GM19452 (cell line): ENCODE data around the gene CNPY4.
A peak's percentile ranks its signal among the peaks of the same experiment; 100 is the strongest.
"Not testable (repeated sequence)": the region's sequence is repeated elsewhere in the genome, so short reads cannot be mapped to it uniquely, and the experiment has no call there.

Source experiments
- ATAC-seq: cut with Tn5 transposase; IDR thresholded peaks from one replicate; pipeline ENCODE4 v1.9.1; 2021; ENCODE audit not compliant: unreplicated experiment

The CNPY4 gene

DNA sequence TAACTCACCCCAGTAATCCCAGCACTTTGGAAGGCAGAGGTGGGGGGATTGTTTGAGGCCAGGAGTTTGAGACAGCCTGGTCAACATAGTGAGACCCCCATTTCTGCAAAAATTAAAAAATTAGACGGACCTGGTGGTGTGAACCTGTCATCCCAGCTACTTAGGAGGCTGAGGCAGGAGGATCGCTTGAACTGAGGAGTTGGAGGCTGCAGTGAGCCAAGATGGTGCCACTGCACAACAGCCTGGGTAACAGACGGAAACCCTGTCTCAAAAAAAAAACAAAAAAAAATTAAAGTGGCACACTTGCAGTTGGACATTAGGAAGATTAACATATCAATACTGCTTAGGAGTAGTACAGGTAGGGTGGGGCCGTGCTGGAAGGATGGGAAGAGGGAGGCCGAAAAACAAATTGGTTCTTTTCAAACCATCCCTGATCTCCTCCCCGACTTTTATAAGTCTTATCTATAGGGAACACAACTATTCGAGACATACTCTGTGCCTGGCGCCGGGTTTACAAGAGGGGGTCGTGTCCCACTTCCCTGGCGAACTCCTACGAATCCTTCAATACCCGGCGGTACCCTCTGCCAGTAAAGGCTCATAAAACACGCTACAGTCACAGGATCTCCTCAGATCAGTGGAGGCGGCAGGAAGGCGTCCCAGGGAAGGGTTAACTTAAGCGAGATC lies 904 bp upstream of the CNPY4 start:
- no peak for ATAC-seq

DNA sequence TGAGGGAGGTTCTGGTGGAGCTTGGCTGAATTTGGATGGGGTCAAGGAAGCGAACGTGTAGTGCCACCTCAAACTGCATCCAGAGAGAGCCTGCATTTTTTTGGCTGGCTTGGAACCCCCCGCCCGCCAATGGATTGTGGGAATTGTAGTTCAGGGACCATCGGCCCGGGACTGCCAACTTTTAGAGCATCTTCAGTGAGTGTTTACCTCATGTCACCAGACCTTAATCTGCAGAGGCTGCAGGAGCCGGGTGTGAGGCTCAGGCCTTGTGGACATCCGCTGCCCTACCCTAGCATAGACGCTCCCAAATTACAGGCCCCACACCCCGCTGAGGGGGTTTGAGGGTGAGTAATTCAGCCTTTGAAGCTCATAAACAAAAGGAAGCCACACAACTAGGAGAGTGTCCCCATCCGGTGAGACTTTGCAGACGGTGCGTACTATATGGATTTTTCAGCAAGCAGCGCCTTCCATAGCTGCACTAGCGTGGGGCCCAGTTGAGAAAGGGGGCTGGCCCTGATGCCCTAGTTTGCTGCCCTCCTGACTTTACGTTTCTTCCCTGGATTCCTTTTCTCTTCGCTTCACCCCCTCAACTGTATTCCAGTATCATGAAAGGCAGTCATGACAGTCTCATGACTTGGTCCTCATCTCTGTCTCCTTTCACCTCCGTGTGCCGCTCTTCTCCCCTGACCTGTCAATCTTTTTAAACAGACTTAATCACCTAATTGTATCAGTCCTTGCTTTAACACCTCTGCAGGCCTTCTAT lies 717 bp downstream of the CNPY4 start:
- ATAC-seq = peak; percentile 40

DNA sequence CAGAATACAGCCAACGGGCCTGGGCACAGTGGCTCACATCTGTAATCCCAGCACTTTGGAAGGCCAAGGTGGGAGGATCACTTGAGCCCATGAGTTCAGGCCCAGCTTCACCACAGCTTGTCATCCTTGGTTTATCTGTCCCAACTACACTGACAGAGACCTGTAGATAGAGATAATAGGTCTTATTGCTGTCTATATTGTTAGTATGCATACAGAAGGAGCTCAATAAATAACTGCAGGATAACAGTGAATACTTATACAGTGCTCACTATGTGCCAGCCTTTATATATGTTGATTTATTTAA lies 1.3 kb downstream of the CNPY4 start:
- no peak for ATAC-seq

- no peak for ATAC-seq
Observed at GRCh38 chr7:100122067-100122466, 2.6 kb downstream of the CNPY4 start.

GRCh38 chr7:100122568-100122967 lies 3.1 kb downstream of the CNPY4 start:
- ATAC-seq = no peak

DNA sequence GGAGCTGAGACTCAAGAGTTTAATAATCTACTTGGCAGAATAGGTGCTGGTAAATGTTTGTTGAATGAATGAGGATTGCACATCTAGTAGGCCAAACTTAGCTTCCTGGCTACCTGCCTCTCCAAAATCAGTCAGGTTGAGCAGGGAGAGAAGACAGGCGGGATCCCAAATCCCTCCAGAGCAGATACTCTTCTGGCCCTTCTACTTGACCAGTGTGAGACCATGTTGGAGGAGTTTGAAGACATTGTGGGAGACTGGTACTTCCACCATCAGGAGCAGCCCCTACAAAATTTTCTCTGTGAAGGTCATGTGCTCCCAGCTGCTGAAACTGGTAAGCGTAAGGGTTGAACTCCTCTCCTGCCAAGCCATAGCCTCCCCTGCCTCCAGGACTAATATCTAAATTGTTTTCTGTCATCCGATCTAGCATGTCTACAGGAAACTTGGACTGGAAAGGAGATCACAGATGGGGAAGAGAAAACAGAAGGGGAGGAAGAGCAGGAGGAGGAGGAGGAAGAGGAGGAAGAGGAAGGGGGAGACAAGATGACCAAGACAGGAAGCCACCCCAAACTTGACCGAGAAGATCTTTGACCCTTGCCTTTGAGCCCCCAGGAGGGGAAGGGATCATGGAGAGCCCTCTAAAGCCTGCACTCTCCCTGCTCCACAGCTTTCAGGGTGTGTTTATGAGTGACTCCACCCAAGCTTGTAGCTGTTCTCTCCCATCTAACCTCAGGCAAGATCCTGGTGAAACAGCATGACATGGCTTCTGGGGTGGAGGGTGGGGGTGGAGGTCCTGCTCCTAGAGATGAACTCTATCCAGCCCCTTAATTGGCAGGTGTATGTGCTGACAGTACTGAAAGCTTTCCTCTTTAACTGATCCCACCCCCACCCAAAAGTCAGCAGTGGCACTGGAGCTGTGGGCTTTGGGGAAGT lies 5.1 kb downstream of the CNPY4 start:
- no peak for ATAC-seq

- peak; percentile 26 for ATAC-seq
Observed at GRCh38 chr7:100126239-100126930, 7.0 kb downstream of the CNPY4 start.

DNA sequence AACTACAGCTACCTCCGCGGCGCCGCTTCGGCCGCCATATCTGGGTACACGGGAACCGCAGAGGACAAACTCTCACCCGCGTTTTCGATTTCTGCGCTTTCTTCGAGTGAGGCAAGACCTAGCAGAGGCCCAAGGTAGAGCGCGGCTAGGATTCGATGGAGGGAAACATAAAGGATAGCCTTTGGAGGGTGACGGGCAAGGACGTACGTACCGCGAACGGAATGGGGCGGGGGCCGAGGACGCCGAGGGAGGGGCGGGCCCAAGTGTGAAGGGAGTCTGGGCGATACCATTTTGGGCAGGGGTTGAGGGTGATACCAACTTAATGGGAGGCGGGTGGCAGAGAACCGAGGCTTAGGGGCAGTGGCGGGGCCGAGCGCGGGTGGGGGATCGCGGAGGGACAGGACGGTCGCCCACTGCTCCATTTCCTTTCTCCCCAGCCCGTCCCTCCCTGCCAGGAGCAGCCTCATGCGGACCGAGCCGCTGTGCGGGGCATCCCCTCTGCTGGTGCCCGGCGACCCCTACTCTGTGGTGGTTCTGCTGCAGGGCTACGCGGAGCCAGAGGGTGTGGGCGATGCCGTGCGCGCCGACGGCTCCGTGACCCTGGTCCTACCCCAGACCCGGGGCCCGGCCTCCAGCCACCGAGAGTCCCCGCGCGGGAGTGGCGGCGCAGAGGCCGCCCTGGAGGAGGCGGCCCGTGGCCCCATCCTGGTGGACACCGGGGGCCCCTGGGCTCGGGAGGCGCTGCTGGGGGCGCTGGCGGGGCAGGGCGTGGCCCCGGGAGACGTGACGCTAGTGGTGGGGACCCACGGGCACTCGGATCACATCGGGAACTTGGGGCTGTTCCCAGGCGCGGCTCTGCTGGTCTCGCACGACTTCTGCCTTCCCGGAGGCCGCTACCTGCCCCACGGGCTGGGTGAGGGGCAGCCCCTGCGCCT lies 7.8 kb downstream of the CNPY4 start, which contains the start of gene MBLAC1:
Gene MBLAC1, plus strand, starts transcription at position 37 of the 935 bp plus-strand sequence. Its CDS starts 429 bp downstream, at position 466.
- ATAC-seq = peak; percentile 50

DNA sequence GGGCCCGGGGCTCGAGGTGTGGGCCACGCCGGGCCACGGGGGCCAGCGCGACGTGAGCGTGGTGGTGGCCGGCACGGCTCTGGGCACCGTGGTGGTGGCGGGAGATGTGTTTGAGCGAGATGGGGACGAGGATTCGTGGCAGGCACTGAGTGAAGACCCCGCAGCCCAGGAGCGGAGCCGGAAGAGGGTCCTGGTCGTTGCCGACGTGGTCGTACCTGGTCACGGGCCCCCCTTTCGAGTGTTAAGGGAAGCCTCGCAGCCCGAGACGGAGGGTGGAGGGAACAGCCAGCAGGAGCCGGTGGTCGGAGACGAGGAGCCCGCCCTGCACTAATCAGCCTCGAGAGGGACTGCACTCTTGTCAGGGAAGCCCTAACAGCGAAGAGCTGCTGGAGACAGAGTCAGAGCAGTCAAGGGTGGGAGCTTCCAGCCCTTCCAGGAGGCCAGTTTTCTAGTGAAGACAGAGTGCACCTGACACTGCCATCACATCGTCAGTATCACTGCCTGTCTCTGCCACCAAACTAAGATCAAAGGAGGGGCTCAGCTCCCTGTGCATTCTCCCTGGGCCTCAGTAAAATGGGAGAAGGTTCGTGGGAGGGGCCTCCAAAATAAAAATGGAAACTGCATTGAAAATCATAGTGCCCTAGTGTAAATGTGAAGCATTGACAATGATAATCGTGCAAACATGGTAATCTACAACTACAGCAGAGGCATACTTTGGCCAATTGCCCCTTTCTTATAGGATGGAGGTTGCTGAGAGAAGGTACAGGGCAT lies 8.6 kb downstream of the CNPY4 start:
- no peak for ATAC-seq

GRCh38 chr7:100128637-100128963 lies 9.2 kb downstream of the CNPY4 start:
- ATAC-seq = no peak

GRCh38 chr7:100130220-100130607 lies 10.8 kb downstream of the CNPY4 start:
- not testable (repeated sequence) for ATAC-seq

- ATAC-seq = no peak
Observed at GRCh38 chr7:100130608-100131453, 11.4 kb downstream of the CNPY4 start.

GRCh38 chr7:100132126-100132525 lies 12.7 kb downstream of the CNPY4 start:
- ATAC-seq = no peak

- no peak for ATAC-seq
Observed at GRCh38 chr7:100132697-100133151, 13.3 kb downstream of the CNPY4 start.

DNA sequence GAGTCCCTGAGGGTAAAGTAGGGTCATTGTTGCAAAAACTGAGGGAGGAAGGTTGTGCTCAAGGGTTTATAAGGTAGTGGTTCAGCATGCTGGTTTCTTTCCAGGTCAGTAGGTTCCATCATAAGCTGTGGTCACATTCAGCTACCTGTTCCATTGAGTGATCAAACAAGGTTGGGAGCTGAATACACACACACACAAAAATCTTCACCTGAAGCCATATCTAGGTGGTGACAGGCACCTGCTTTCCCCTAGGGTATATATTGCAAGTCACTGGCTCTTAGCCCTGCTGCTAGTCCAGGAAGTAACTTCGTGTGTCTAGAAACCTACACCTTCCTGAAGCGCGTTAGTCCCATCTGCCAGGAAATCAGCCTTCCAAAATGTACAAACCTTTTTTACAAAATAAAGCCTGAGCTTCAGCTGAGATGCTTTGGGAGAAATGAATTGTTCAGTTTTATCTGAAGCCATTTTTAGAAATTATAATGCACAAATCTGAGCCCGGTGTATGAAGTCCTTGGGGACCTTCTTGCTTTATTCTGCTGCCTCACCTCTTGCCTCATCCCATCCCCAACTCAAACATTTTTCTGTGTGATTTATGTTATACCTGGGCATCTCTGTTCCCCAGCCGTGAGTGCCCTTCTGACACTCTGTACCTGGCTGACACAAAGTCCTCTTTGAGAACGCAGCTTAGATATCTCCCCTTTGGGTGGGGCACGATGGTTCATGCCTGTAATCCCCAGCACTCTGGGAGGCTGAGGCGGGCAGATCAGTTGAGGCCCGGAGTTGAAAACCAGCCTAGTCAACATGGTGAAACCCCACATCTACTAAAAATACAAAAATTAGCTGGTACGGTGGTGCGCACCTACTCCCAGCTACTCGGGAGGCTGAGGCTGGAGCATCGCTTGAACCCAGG lies 18.7 kb downstream of the CNPY4 start:
- no peak for ATAC-seq

GRCh38 chr7:100141555-100141949 lies 22.1 kb downstream of the CNPY4 start:
- ATAC-seq = no peak

DNA sequence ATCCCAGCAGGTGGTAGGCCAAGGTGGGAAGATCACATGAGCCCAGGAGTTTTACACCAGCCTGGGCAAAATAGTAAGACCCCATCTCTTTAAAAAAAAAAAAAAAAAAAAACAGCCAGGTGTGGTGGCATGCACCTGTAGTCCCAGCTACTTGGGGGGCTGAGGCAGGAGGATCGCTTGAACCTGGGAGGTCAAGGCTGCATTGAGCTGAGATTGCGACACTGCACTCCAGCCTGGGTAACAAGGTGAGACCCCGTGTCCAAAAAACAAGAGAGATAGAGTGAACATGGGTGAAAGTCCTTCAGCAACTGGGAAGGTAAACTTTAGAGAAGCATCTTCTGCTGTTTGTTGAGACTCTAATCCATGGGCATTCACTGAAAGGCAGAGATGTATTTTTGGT lies 23.0 kb downstream of the CNPY4 start:
- ATAC-seq = no peak
